Mesenchymal stem cell (in vitro differentiated cells and primary cell): ENCODE results near the gene MVP.
"Not testable (repeated sequence)": the region's sequence is repeated elsewhere in the genome, so short reads cannot be mapped to it uniquely, and the experiment has no call there.

ENCODE experiments used
- DNase-seq: peaks from one replicate; pipeline ENCODE4 v3.0.0-alpha.2; 2013
- H2AFZ ChIP-seq: one replicate; pipeline ENCODE4 v1.6.1; 2013; ENCODE audit warnings: low read depth, mild to moderate bottlenecking, control low read depth, inconsistent platforms, low read length, moderate library complexity
- H2AK5ac ChIP-seq: 2 replicates; pipeline ENCODE4 v1.6.1; 2013; ENCODE audit warnings: low read length, moderate library complexity, mild to moderate bottlenecking, inconsistent platforms; ENCODE audit not compliant: severe bottlenecking
- H2BK120ac ChIP-seq: one replicate; pipeline ENCODE4 v1.6.1; 2013; ENCODE audit warnings: low read depth, mild to moderate bottlenecking, inconsistent platforms, low read length, moderate library complexity
- H2BK12ac ChIP-seq, 2 experiments: one replicate each; pipeline ENCODE4 v1.6.1; 2013; ENCODE audit warnings: inconsistent platforms in 2 of 2, low read length in 2 of 2, mild to moderate bottlenecking in 2 of 2, moderate library complexity in 2 of 2, control low read depth in 1 of 2
- H2BK15ac ChIP-seq: one replicate; pipeline ENCODE4 v1.6.1; 2013; ENCODE audit warnings: mild to moderate bottlenecking, low read depth, inconsistent platforms; ENCODE audit not compliant: poor library complexity, severe bottlenecking
- H2BK5ac ChIP-seq: 2 replicates; pipeline ENCODE4 v1.6.1; 2013; ENCODE audit warnings: low read depth, mild to moderate bottlenecking, low read length, control low read depth, inconsistent platforms; ENCODE audit not compliant: poor library complexity, severe bottlenecking
- H3K14ac ChIP-seq, 2 experiments: one replicate each; pipeline ENCODE4 v1.6.1; 2013; ENCODE audit warnings: inconsistent platforms in 2 of 2, low read length in 2 of 2, control low read depth in 1 of 2, mild to moderate bottlenecking in 1 of 2, moderate library complexity in 1 of 2
- H3K18ac ChIP-seq, 2 experiments: one replicate each; pipeline ENCODE4 v1.6.1; 2013; ENCODE audit warnings: inconsistent platforms in 2 of 2, low read length in 2 of 2, control low read depth in 1 of 2, low read depth in 1 of 2, mild to moderate bottlenecking in 1 of 2
- H3K23ac ChIP-seq, 2 experiments: one replicate each; pipeline ENCODE4 v1.6.1; 2013; ENCODE audit warnings: inconsistent platforms in 2 of 2, low read length in 2 of 2, mild to moderate bottlenecking in 2 of 2, moderate library complexity in 2 of 2, control low read depth in 1 of 2
- H3K27ac ChIP-seq: 2 replicates; pipeline ENCODE4 v1.5.1; 2013; ENCODE audit warnings: mild to moderate bottlenecking, moderate library complexity, low read length, control low read depth, inconsistent platforms; ENCODE audit not compliant: poor library complexity, severe bottlenecking
- H3K27me3 ChIP-seq, 2 experiments: 2 replicates each; pipeline versions ENCODE4 v1.6.1 to v1.7.0; 2013; ENCODE audit warnings: low read length in 2 of 2, mild to moderate bottlenecking in 2 of 2, moderate library complexity in 2 of 2, control low read depth in 1 of 2, inconsistent platforms in 1 of 2; ENCODE audit not compliant: control insufficient read depth in 1 of 2, insufficient read depth in 1 of 2
- H3K36me3 ChIP-seq, 2 experiments: 2 replicates each; pipeline versions ENCODE4 v1.6.1 to v1.7.0; 2013; ENCODE audit warnings: low read length in 2 of 2, control low read depth in 1 of 2, inconsistent platforms in 1 of 2, low read depth in 1 of 2, mild to moderate bottlenecking in 1 of 2; ENCODE audit not compliant: insufficient read depth in 2 of 2, control insufficient read depth in 1 of 2
- H3K4ac ChIP-seq, 2 experiments: one replicate each; pipeline ENCODE4 v1.6.1; 2013; ENCODE audit warnings: inconsistent platforms in 2 of 2, low read length in 2 of 2, mild to moderate bottlenecking in 2 of 2, moderate library complexity in 2 of 2, control low read depth in 1 of 2, low read depth in 1 of 2
- H3K4me1 ChIP-seq: 2 replicates; pipeline ENCODE4 v1.6.1; 2013; ENCODE audit warnings: low read depth, low read length, control low read depth; ENCODE audit not compliant: control insufficient read depth, insufficient read depth
- H3K4me2 ChIP-seq: 2 replicates; pipeline ENCODE4 v1.6.1; 2013; ENCODE audit warnings: low read length, mild to moderate bottlenecking, inconsistent platforms; ENCODE audit not compliant: poor library complexity, severe bottlenecking
- H3K4me3 ChIP-seq, 2 experiments: 2 replicates each; pipeline versions ENCODE4 v1.5.1 to v1.7.0; 2013; ENCODE audit warnings: low read length in 2 of 2, mild to moderate bottlenecking in 2 of 2, control low read depth in 1 of 2, low read depth in 1 of 2; ENCODE audit not compliant: insufficient read depth in 1 of 2
- H3K79me1 ChIP-seq: replicated peaks from 2 replicates; pipeline ENCODE4 v1.6.1; 2013; ENCODE audit warnings: mild to moderate bottlenecking, control low read depth, low read length, inconsistent platforms; ENCODE audit not compliant: poor library complexity, severe bottlenecking
- H3K9ac ChIP-seq: 2 replicates; pipeline ENCODE4 v1.7.0; 2013; ENCODE audit warnings: mild to moderate bottlenecking, low read length, moderate library complexity
- H3K9me3 ChIP-seq: 2 replicates; pipeline ENCODE4 v1.7.0; 2013; ENCODE audit warnings: mild to moderate bottlenecking, low read length; ENCODE audit not compliant: control insufficient read depth
- H4K8ac ChIP-seq: one replicate; pipeline ENCODE4 v1.6.1; 2013; ENCODE audit warnings: inconsistent platforms, mild to moderate bottlenecking, low read length, moderate library complexity
- H4K91ac ChIP-seq: one replicate; pipeline ENCODE4 v1.6.1; 2013; ENCODE audit warnings: mild to moderate bottlenecking, low read length, inconsistent platforms
- WGBS: methylation state at CpG from one replicate; pipeline ENCODE4 v1.1.7; 2013; ENCODE audit warnings: mixed read lengths; 5-methylcytosine and 5-hydroxymethylcytosine counted together

MVP gene

DNA sequence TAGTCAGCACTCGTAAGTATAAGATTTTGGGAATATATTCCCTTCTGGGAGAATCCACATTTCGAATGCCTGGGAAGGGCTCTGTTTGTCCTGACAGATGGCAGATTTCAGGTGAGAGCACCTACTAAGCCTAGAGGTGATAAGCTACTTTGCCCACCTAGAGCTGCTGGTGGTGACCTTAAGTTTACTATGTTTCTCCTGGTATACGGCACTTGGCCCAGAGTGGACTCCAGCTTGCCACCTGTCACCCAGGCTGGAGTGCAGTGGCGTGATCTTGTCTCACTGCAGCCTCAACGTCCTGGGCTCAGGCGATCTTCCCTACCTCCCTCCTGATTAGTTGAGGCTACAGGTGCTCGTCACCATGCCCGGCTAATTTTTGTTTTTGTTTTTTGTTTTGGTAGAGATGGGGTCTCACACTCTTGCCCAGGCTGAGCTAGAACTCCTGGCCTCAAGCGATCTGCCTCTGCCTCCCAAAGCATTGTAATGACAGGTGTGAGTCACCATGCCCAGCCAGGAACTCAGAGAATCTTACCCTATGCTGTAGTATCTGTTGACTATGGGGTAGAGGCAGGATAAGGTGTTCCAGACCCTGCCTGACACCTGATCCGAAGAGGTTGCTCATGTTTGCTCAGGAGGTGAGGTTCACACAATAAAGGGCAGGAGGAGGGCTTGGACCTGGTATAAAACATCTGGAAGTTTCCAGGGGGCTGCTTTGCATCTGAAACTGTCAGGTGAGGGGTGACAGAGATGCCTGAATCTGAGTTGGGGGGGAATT, 42.5 kb upstream of the MVP start, which contains the start of gene ZG16:
TSS of gene ZG16 (plus strand) at position 681 of the 775 bp plus-strand sequence. CDS start 1,011 bp downstream, outside the sequence.
- Histone ChIP-seq H2AK5ac (no peak within 1 kb of the TSS), H2BK12ac (no peak within 1 kb of the TSS), H3K79me1 (no peaks in the 10 kb centered on the region), H3K9me3 (no peaks in the 10 kb centered on the region), H3K36me3 (no peaks in the 10 kb centered on the region), H2BK120ac (no peak within 1 kb of the TSS), H4K91ac (no peak within 1 kb of the TSS), H3K27me3 (peaks cover 37 to 43% of the 10 kb centered on the region in 2 experiments), H3K23ac (no peak within 1 kb of the TSS), H3K9ac (no peak within 1 kb of the TSS), H3K4ac (no peak within 1 kb of the TSS), H3K4me1 (no peaks in the 10 kb centered on the region), H2AFZ (no peak within 1 kb of the TSS), H3K4me3 (no peak within 1 kb of the TSS), H2BK5ac (no peak within 1 kb of the TSS), H3K14ac (no peak within 1 kb of the TSS), H3K27ac (no peak within 1 kb of the TSS), H4K8ac (no peak within 1 kb of the TSS), H3K18ac (no peak within 1 kb of the TSS), H2BK15ac (peak within 1 kb of the TSS; percentile 3), H3K4me2 (no peak within 1 kb of the TSS)
- no peak for DNase-seq
- WGBS = 73% methylated on average over 7 of the region's 10 CpGs

DNA sequence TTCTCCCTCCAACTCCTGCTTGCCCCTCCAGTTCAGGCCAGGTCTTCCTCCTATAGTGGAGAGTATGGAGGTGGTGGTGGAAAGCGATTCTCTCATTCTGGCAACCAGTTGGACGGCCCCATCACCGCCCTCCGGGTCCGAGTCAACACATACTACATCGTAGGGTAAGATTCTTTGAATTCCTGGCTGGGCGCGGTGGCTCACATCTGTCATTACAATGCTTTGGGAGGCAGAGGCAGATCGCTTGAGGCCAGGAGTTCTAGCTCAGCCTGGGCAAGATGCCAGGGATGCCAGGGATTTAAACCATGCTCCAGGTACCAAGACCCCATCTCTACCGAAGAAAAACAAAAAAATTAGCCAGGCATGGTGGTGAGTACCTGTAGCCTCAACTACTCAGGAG, 40.8 kb upstream of the MVP start:
- H3K4me3 ChIP-seq = no peak overlapping the region
- no peaks in the 10 kb centered on the region for H3K4me1 ChIP-seq
- H4K91ac ChIP-seq = no peak overlapping the region
- H3K27me3 ChIP-seq = peaks cover 37 to 43% of the 10 kb centered on the region in 2 experiments
- no peak overlapping the region for H4K8ac ChIP-seq
- H2BK12ac ChIP-seq = no peak overlapping the region
- no peak overlapping the region for H2AK5ac ChIP-seq
- no peaks in the 10 kb centered on the region for H3K36me3 ChIP-seq
- WGBS = 71% methylated on average over 9 of the region's 10 CpGs
- H3K27ac ChIP-seq = no peak overlapping the region
- no peak overlapping the region for H3K23ac ChIP-seq
- H3K4ac ChIP-seq = no peak overlapping the region
- H3K79me1 ChIP-seq = no peaks in the 10 kb centered on the region
- no peak overlapping the region for H3K9ac ChIP-seq
- no peak overlapping the region for H3K18ac ChIP-seq
- no peak overlapping the region for H3K14ac ChIP-seq
- no peak overlapping the region for H2BK120ac ChIP-seq
- no peak overlapping the region for H3K4me2 ChIP-seq
- H3K9me3 ChIP-seq = no peaks in the 10 kb centered on the region
- H2AFZ ChIP-seq = no peak overlapping the region
- no peak overlapping the region for H2BK15ac ChIP-seq
- no peak overlapping the region for H2BK5ac ChIP-seq
- no peak for DNase-seq

DNA sequence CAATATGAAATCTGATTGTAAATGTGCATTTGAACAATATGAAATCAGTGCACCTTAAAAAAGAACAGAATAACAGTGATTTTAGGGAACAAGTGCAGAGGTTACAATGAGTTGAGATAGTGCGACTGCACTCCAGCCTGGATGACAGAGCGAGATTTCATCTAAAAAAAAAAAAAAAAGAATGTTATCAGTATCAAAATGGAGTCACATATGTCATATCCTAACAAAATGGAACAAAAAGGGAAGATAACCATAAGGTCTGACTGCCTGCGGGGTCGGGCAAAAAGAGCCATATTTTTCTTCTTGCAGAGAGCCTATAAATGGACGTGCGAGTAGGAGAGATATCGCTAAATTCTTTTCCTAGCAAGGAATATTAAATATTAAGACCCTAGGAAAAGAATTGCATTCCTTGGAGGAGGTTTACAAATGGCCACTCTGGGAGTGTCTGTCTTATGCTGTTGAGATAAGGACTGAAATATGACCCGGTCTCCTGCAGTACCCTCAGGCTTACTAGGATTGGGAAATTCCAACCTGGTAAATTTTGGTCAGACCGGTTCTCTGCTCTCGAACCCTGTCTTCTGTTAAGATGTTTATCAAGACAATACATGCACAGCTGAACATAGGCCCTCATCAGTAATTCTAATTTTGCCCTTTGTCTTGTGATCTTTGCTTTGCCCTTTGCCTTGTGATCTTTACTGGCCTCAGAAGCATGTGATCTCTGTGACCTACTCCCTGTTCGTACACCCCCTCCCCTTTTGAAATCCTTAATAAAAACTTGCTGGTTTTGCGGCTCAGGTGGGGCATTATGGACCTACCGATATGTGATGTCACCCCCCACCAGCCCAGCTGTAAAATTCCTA, 36.9 kb upstream of the MVP start:
- H3K27ac ChIP-seq, H3K4me2 ChIP-seq, H3K4me3 ChIP-seq, H3K14ac ChIP-seq, H2AFZ ChIP-seq, H3K18ac ChIP-seq, H3K79me1 ChIP-seq, H2BK12ac ChIP-seq, H3K4me1 ChIP-seq, H2BK15ac ChIP-seq, H4K8ac ChIP-seq, H3K9me3 ChIP-seq, H3K36me3 ChIP-seq, H2BK5ac ChIP-seq, H2BK120ac ChIP-seq, H3K23ac ChIP-seq, H4K91ac ChIP-seq, H2AK5ac ChIP-seq, H3K9ac ChIP-seq, H3K4ac ChIP-seq, DNase-seq: not testable (repeated sequence)
- peaks cover 35 to 37% of the 10 kb centered on the region in 2 experiments for H3K27me3 ChIP-seq
- WGBS = 86% methylated on average over 10 of the region's 13 CpGs

DNA sequence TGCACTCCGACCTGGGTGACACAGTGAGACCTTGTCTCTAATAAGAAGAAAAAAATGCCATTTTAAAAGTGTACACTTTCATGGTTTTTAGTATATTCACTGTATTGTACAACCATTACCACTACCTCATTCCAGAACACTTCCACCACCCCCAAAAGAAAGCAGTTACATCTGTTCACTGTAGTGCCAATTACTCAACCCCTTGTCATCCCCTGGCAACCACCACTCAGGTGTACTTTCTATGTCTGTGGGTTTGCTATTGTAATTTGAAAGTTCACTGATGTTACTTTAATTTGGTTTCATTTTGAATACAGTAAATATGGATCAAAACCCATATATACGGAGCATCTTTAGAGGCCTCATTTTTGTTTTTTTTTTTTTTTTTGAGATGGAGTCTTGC, 36.1 kb upstream of the MVP start:
- no CpG with 5 or more reads among the region's 2 CpGs for WGBS

More for the DNA sequence above, 36.1 kb upstream of the MVP start:
- peaks cover 8% of the 10 kb centered on the region for H3K4me1 ChIP-seq
- H3K27ac ChIP-seq = no peak overlapping the region
- no peak overlapping the region for H3K9ac ChIP-seq
- H3K4me3 ChIP-seq = no peak overlapping the region
- H4K8ac ChIP-seq = no peak overlapping the region
- H3K4ac ChIP-seq = no peak overlapping the region
- H2BK15ac ChIP-seq = no peak overlapping the region
- H3K9me3 ChIP-seq = no peaks in the 10 kb centered on the region
- no peak overlapping the region for H3K23ac ChIP-seq
- H2BK5ac ChIP-seq = no peak overlapping the region
- H2BK12ac ChIP-seq = no peak overlapping the region
- H2AFZ ChIP-seq = no peak overlapping the region
- DNase-seq = no peak
- no peaks in the 10 kb centered on the region for H3K36me3 ChIP-seq
- no peak overlapping the region for H2AK5ac ChIP-seq
- H3K27me3 ChIP-seq = peaks cover 27 to 29% of the 10 kb centered on the region in 2 experiments
- no peak overlapping the region for H3K4me2 ChIP-seq
- no peaks in the 10 kb centered on the region for H3K79me1 ChIP-seq
- no peak overlapping the region for H2BK120ac ChIP-seq
- no peak overlapping the region for H3K18ac ChIP-seq
- no peak overlapping the region for H4K91ac ChIP-seq
- no peak overlapping the region for H3K14ac ChIP-seq
